ENCODE results near the gene GRK5.

GRCh38 chr10:119422682-119423509, 215.5 kb downstream of the GRK5 start:
- TF ChIP-seq POLR2AphosphoS5 (IDR thresholded peaks at IDR 0.05; ENCODE audit: borderline replicate concordance, low read depth, low read length) (no peak), EZH2 (IDR thresholded peaks at IDR 0.05) (no peak), FOXP2 (optimal IDR thresholded peaks at IDR 0.05; ENCODE audit: control extremely low read depth, extremely low read length, insufficient read depth) (no peak)
